GM21786 (cell line): ENCODE data around the gene FKBP3.
"Not testable (repeated sequence)": the region's sequence is repeated elsewhere in the genome, so short reads cannot be mapped to it uniquely, and the experiment has no call there.

Source experiments
- ATAC-seq: cut with Tn5 transposase; IDR thresholded peaks from one replicate; pipeline ENCODE4 v1.9.1; 2021; ENCODE audit not compliant: unreplicated experiment

Gene FKBP3

DNA sequence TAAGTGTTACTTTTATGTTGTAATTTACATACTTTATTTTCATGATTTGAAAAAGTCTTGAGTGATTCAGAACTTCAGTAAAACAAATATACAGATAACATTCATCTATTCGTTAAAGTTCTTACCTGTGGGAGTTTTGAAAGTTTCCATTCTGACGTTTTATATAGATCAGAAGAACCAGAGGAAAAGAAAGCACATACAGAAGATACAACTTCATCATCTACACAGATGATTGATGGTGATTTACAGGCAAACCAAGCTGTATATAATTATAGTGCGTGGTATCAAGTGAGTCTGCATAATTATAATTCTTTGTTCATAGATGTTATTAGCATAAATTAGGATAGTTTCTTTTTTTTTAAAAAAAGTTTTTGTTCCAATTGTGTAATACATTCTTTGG, 20.0 kb downstream of the FKBP3 start:
- ATAC-seq, result no peak

DNA sequence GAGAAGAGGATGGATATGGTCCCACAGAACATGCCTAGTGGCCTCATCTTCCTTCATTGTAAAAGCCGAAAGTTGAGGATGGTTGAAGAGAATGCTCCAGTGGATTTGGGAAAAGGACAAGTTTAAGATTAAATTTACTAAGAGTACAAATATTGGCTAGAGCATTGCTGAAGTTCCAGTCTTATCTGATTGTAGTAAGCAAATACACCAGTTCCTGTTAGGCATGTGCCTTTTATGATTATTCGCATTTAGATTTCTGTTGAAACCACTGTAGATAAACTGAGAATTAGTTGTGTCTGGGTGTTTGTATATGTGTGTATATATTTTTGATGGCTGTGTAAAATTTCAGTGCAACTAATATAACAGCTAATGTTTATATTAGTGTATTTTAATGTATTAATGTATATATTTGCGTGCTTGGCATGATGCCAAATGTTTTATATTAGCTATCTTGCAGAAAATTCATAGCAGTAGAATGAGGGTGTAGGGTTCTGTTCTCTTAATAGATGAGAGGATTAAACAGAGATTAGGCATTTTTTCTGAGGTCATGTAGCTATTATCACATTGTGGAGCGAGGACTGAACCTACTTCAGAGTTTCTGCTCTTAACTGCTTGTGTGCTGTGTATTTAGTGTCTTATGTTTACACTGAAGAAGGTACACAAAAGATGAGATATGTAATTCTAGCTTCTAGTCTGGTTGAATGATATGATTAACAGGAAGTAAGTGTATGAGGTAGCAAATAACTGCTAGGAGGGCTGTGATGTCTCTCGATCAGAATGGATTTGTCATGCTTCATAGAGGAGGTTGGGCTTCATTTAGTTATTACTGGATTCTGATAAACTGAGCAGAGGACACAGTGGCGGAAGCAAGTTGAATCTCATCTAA, 21.1 kb downstream of the FKBP3 start:
- no peak for ATAC-seq

DNA sequence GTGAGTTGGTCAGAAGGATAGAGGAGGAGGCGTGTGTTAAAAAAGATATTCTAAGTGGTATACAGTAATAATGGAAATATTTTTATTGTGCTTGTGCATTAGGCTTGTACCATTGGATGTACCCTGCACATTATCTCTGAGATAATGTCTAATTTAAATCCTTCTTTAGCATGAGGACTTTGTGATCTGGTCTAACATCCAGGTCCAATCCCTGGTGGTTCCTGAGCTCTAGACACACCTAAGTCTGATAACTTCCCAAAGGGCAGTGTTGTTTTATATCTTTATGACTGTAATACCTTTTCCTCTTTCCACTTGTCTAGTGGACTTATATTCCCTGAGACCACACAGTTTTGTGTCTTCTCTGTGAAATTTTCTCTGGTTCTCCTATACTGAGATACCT, 29.7 kb downstream of the FKBP3 start:
- no peak for ATAC-seq

DNA sequence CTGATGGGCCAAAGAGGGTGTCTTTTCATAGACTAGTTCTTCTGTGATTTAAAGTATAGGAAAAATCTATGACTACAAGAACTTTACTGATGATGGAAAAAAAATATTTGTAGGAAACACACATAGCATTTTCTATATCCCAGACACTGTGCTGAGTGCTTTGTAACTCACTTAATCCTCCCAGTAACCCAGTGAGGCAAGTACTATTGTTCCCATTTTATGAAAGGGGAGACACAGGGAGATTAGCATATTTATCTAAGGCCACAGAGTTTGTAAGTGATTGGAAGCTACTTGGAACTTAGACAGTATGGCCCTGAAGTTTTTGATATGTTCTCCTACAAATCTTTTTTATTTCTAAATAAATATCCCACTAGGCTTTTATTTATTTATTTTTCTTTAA, 30.5 kb downstream of the FKBP3 start:
- no peak for ATAC-seq

- ATAC-seq, result no peak
Observed at GRCh38 chr14:45096218-45096617, 38.1 kb downstream of the FKBP3 start.

- ATAC-seq, result no peak
Observed at GRCh38 chr14:45095143-45095542, 39.1 kb downstream of the FKBP3 start.

DNA sequence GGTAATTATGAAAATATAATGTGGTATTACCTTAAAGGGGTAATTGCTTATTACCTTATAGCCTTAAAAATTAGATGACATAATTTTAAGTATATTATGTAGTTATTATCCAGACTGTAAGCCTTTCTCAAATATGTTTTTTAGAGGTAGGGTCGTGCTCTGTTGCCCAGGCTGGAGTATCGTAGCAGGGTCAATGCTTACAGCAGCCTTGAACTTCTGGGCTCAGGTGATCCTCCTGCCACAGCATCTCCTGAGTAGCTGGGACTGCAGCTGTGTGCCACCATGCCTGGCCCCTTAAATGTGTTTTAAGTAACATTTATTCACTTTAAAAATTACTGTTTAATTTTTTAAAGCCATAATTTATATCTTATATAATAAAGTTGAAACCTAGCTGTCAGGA, 40.0 kb downstream of the FKBP3 start:
- no peak for ATAC-seq

- no peak for ATAC-seq
Observed at GRCh38 chr14:45091710-45092109, 42.6 kb downstream of the FKBP3 start.

DNA sequence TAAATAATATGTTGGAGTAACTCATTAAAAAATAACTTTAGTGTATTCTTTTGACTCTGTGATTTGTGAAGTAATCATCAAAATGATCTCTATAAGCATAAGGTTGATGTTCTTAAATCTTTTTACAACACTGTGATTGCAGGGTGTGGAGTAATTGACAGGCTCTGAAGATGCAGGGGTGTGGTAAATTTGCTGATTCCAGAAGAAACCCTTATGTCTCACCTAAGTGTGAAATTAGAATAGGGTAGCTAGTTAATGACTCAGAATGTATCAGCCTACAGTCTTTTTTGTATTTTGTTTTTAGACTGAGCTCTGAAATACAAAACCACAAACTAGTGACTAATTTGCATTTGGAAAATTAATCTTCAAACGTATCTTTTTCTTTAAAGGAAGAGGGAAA, 44.5 kb downstream of the FKBP3 start:
- ATAC-seq, result peak; percentile 70

GRCh38 chr14:45084946-45085346, 49.3 kb downstream of the FKBP3 start:
- ATAC-seq, result no peak

- peak; percentile 94 for ATAC-seq
Observed at GRCh38 chr14:45083976-45084722, 50.1 kb downstream of the FKBP3 start, which contains the start of gene PRPF39. Gene PRPF39, plus strand, starts transcription at chr14:45084116. Its CDS starts 11,124 bp downstream, at chr14:45095240.

GRCh38 chr14:45083617-45083975, 50.7 kb downstream of the FKBP3 start:
- no peak for ATAC-seq

DNA sequence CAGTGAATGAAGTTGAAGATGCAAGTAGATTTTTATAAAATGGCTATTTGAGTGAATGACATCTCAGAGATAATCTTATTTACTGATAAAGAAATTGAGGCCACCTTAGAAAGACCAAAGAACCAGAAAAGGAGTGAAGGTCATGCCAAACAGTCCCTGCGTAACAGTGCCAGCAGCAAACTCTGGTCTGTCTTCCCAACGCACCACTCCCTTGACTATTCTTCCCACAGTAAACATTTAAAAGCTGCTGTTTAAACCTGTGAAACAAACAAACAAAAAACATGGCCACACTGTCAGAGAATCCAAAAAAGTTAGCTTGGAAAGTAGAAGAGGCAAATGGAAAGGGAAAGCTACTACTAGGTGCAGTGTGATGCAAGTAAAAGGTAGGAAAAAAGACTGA, 51.9 kb downstream of the FKBP3 start:
- no peak for ATAC-seq

DNA sequence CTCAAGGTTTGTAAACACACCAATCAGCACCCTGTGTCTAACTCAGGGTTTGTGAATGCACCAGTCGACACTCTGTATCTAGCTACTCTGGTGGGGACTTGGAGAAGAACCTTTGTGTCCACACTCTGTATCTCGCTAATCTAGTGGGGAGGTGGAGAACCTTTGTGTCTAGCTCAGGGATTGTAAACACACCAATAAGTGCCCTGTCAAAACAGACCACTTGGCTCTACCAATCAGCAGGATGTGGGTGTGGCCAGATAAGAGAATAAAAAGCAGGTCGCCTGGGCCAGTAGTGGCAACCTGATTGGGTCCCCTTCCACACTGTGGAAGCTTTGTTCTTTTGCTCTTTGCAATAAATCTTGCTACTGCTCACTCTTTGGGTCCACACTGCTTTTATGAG, 53.2 kb downstream of the FKBP3 start:
- not testable (repeated sequence) for ATAC-seq

DNA sequence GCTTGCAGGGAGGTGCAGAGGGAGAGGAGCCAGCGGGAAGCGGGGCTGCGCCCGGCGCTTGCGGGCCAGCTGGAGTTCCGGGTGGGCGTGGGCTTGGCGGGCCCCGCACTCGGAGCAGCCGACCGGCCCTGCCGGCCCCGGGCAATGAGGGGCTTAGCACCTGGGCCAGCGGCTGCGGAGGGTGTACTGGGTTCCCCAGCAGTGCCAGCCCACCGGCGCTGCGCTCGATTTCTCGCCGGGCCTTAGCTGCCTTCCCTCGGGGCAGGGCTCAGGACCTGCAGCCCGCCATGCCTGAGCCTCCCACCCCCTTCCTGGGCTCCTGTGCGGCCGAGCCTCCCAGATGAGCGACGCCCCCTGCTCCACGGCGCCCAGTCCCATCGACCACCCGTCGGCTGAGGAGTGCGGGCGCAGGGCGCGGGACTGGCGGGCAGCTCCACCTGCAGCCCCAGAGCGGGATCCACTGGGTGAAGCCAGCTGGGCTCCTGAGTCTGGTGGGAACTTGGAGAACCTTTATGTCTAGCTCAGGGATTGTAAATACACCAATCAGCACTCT, 53.8 kb downstream of the FKBP3 start:
- not testable (repeated sequence) for ATAC-seq

GRCh38 chr14:45078323-45078722, 56.0 kb downstream of the FKBP3 start:
- ATAC-seq, result no peak

- no peak for ATAC-seq
Observed at GRCh38 chr14:45073231-45073879, 60.9 kb downstream of the FKBP3 start.

DNA sequence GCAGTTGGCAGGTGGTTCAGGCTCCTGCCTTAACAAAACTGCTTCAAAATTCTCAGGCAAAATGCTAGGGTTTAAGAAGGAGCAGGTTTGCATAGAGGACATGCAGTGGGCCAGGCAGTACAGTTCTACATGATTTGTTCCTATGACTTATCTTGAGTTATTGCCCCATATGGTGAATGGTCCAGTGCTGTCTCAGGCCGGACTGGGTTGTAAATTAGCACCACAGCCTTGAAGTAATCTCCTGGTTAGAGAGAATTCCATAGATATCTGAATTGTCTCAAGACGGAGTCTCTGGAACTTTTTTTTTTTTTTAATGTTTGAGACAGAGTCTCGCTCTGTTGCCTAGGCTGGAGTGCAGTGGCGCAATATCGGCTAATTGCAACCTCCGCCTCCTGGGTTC, 62.2 kb downstream of the FKBP3 start:
- no peak for ATAC-seq

DNA sequence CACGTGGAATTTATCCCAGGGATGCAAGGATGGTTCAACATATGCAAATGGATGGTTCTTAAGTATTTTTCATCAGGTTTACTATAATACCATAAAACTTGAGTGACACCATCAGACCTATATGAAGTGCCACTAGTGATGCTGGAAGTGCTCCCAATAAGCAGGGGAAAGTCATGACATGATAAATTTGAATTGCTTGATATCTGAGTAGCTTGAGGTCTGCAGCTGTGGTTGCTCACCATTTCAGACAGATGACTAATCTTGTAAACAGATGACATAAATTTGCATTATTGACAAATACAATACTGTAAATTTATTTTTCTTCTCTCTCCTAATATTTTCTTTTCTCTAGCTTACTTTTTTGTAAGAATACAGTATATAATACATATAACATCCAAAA, 64.1 kb downstream of the FKBP3 start:
- ATAC-seq, result no peak

GRCh38 chr14:45068396-45068795, 65.9 kb downstream of the FKBP3 start:
- ATAC-seq, result no peak

DNA sequence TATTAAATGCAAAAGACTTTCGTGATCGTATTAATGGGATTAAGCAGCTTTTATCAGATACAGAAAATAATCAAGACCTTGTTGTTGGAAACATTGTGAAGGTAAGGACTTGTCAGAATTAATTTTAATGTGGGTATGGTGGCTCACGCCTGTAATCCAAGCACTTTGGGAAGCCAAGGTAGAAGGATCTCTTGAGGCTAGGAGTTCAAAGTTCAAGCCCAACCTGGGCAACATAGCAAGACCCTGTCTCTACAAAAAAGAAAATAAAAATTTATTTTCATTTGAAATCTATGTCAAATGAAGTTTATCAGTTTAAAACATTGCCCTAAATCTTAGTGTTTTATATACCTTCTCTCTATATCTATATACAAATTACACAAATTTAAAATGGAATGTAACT, 67.6 kb downstream of the FKBP3 start:
- ATAC-seq, result no peak
